NCI-H2196 treated with DMSO at 0.1 percent for 48 hours (cell line): ENCODE results near the gene ABTB2.

Experiments
- DNase-seq: peaks from one replicate; lab custom pipeline; 2025; ENCODE audit not compliant: unreplicated experiment; lab: John Stamatoyannopoulos, UW

ABTB2 gene

GRCh38 chr11:34243600-34244464, 114.0 kb downstream of the ABTB2 start:
- DNase-seq, result no peak

GRCh38 chr11:34242037-34242625, 115.7 kb downstream of the ABTB2 start:
- DNase-seq, result no peak

- no peak for DNase-seq
These were observed 117.7 kb downstream of the ABTB2 start for GRCh38 chr11:34240150-34240494.

- DNase-seq, result no peak
These were observed 118.2 kb downstream of the ABTB2 start for GRCh38 chr11:34239465-34240149.

GRCh38 chr11:34238966-34239365, 118.8 kb downstream of the ABTB2 start:
- no peak for DNase-seq

- no peak for DNase-seq
These were observed 119.3 kb downstream of the ABTB2 start for GRCh38 chr11:34238533-34238932.

- DNase-seq, result no peak
These were observed 121.2 kb downstream of the ABTB2 start for GRCh38 chr11:34236572-34236971.

GRCh38 chr11:34235591-34236071, 122.2 kb downstream of the ABTB2 start:
- DNase-seq, result no peak

GRCh38 chr11:34235189-34235588, 122.6 kb downstream of the ABTB2 start:
- DNase-seq, result no peak

GRCh38 chr11:34234086-34234740, 123.6 kb downstream of the ABTB2 start:
- DNase-seq, result no peak

GRCh38 chr11:34233215-34233614, 124.6 kb downstream of the ABTB2 start:
- no peak for DNase-seq

- no peak for DNase-seq
These were observed 125.0 kb downstream of the ABTB2 start for GRCh38 chr11:34232807-34233206.

- no peak for DNase-seq
These were observed 131.6 kb downstream of the ABTB2 start for GRCh38 chr11:34226210-34226609.

GRCh38 chr11:34225091-34225490, 132.7 kb downstream of the ABTB2 start:
- DNase-seq, result no peak

GRCh38 chr11:34224434-34224966, 133.3 kb downstream of the ABTB2 start:
- DNase-seq, result no peak

GRCh38 chr11:34223907-34224306, 133.9 kb downstream of the ABTB2 start:
- no peak for DNase-seq

GRCh38 chr11:34223021-34223813, 134.6 kb downstream of the ABTB2 start:
- DNase-seq, result no peak

- no peak for DNase-seq
These were observed 135.8 kb downstream of the ABTB2 start for GRCh38 chr11:34222030-34222429.

GRCh38 chr11:34219941-34220370, 137.9 kb downstream of the ABTB2 start:
- no peak for DNase-seq

GRCh38 chr11:34219279-34219678, 138.5 kb downstream of the ABTB2 start:
- no peak for DNase-seq
